Kidney tubule cell (primary cell): ENCODE data around the gene NCKAP1.
"Not testable (repeated sequence)": the region's sequence is repeated elsewhere in the genome, so short reads cannot be mapped to it uniquely, and the experiment has no call there.

Experiments
- DNase-seq: peaks from one replicate; pipeline ENCODE4 v3.0.0-alpha.2; 2018; ENCODE audit warnings: low spot score

NCKAP1 gene, protein sequence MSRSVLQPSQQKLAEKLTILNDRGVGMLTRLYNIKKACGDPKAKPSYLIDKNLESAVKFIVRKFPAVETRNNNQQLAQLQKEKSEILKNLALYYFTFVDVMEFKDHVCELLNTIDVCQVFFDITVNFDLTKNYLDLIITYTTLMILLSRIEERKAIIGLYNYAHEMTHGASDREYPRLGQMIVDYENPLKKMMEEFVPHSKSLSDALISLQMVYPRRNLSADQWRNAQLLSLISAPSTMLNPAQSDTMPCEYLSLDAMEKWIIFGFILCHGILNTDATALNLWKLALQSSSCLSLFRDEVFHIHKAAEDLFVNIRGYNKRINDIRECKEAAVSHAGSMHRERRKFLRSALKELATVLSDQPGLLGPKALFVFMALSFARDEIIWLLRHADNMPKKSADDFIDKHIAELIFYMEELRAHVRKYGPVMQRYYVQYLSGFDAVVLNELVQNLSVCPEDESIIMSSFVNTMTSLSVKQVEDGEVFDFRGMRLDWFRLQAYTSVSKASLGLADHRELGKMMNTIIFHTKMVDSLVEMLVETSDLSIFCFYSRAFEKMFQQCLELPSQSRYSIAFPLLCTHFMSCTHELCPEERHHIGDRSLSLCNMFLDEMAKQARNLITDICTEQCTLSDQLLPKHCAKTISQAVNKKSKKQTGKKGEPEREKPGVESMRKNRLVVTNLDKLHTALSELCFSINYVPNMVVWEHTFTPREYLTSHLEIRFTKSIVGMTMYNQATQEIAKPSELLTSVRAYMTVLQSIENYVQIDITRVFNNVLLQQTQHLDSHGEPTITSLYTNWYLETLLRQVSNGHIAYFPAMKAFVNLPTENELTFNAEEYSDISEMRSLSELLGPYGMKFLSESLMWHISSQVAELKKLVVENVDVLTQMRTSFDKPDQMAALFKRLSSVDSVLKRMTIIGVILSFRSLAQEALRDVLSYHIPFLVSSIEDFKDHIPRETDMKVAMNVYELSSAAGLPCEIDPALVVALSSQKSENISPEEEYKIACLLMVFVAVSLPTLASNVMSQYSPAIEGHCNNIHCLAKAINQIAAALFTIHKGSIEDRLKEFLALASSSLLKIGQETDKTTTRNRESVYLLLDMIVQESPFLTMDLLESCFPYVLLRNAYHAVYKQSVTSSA

GRCh38 chr2:183038341-183039300 lies at the start of gene NCKAP1:
Gene NCKAP1, minus strand, starts transcription at chr2:183038457. Its CDS starts 358 bp downstream, at chr2:183038099.
- peak; percentile 90 for DNase-seq

GRCh38 chr2:183081911-183082310 lies 43.7 kb upstream of the NCKAP1 start:
- DNase-seq: no peak

DNA sequence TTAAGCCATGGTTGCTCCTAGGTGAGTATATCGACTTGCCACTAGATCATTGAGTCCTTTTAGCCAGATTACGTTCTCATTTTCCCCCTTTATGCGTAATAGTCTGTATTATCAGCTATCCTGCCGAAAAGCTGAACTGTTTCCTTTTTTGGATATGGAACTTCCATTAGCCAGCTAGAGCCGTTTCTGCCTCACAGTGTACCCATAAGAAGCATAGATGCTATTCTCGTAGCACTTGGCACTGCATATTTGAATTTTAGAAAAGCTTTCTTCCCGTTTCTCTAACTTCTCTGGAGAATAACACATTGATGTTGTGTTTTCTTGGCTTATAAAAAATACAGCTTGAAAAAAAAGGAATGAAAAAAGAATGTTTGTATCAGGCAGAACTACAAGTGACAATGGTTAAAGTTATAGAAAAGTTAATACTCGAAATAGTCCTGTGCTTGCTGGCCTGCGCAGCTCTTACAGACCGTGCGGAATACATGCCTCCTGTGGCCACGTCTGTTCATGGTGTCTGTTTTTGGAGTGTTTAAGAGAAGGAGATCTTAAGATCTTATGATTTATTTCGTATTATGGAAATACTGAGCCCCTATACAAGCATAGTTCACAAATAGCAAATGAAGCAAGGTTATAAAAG lies 41.0 kb upstream of the NCKAP1 start:
- no peak for DNase-seq

DNA sequence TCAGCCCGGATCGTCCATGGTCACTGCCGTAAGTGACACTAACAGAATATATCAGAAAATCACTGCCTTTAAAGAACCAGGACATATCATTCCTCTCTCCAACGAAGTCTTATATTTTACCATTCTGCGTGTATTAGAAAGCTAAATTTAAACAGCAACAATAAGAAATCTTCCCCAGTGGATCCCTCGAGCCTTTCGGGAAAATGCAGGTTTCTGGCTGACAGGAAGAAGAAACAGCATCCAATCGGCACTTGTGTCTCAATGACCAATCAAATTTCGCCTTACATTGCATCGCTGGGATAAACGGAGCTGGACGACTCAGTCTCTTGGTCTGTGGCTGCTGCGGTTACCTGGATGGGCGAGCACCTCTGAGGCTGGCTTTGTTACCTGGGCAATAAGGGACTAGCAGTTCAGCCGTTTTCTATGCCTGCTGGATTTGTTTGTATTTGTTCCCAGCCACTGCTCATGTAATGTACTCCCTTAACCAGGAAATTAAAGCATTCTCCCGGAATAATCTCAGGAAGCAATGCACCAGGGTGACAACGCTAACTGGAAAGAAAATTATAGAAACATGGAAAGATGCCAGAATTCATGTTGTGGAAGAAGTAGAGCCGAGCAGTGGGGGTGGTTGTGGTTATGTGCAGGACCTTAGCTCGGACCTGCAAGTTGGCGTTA lies 40.3 kb upstream of the NCKAP1 start, which contains the start of gene DUSP19:
Gene DUSP19, plus strand, starts transcription at position 284 of the 675 bp plus-strand sequence. Its CDS starts 187 bp downstream, at position 471.
- DNase-seq: peak; percentile 98

DNA sequence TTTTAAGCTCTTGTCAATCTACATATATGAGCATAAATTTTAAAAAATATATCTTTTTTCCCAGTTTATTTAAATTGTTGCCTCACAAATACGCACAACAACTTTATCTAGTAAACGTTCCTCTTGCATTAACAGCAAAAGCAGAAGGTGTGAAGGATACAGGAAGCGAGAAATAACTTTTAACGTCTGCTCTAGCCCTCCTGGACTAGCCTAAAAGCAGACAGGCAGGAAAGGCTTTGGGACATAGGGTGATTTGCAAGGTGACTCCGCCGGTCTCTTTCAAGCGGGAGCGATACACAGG lies 39.9 kb upstream of the NCKAP1 start:
- DNase-seq: no peak

DNA sequence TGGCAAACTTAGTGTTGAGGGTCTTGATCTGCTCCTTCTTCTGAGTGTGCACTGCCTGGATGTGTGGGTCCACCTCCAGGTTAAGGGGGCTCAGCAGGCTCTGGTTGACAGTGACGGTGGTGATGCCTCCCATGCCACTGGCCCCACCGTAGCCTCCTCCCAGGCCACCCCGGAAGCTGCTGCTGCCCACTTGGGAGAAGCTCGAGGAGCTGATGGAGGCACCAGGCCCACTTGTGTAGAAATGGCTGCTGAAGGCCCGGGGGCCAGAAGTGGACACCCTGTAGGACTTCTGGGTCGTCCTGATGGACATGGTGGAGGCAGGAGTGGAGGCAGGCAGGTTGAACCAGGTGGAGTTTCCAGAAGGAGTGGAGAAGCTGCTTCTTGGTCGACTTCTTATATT lies 33.9 kb upstream of the NCKAP1 start:
- no peak for DNase-seq

DNA sequence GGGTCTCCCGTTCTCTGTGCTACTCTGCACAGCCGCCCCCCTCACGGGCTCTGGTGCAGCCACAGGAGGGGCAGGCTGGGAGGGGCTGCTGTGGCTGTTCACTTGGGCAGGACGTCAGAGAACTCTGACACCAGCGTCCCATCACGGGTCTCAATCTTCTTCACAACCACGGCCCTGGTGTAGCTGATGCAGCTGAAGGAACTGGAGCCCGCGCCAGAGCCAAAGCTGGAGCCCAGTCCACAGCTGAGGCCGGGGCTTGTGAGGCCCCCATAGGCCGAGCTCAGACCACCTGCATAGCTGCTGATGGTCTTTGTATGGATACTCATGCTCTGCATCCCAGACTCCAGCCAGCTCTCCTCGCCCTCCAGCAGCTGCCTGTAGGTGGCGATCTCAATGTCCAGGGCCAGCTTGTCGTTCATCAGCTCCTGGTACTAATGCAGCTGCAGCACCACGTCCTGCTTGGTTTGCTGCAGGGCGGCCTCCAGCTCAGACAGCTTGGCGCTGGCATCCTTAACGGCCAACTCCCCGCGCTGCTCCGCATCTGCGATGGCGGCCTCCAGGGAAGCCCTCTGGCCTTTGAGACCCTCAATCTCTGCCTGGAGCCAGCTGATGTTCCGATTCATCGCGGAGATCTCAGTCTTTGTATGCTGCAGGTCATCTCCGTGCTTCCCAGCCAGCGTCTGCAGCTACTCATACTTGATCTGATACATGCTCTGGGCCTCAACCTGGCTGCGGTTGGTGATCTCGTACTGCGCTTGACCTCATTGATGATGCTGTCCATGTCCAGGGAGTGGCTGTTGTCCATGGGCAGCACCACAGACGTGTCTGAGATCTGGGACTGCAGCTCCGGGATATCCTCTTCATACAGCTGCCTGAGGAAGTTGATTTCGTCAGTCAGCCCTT lies 32.9 kb upstream of the NCKAP1 start:
- DNase-seq: peak; percentile 35

GRCh38 chr2:183069174-183069573 lies 30.9 kb upstream of the NCKAP1 start:
- DNase-seq: no peak

- no peak for DNase-seq
Observed at GRCh38 chr2:183068561-183068960, 30.3 kb upstream of the NCKAP1 start.

DNA sequence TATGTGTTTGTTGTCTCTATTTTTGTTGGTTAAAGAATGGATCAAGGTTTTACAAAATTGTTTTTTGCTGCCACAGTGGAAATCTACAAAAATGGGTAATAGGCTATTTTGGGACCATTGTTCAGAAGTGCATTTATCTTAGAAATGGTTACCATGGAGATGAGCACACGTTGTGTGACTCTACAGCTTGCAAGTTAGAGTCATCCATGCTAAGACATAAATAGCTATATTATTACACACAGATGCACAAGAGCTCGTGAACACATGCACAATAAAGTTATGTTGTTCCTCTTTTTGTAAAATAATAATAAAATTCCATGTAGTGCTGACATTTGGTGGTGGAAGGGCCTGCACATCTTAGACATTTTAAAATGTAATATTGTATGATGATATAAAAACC lies 24.8 kb upstream of the NCKAP1 start:
- peak; percentile 19 for DNase-seq

- DNase-seq: no peak
Observed at GRCh38 chr2:183060571-183061231, 22.4 kb upstream of the NCKAP1 start.

DNA sequence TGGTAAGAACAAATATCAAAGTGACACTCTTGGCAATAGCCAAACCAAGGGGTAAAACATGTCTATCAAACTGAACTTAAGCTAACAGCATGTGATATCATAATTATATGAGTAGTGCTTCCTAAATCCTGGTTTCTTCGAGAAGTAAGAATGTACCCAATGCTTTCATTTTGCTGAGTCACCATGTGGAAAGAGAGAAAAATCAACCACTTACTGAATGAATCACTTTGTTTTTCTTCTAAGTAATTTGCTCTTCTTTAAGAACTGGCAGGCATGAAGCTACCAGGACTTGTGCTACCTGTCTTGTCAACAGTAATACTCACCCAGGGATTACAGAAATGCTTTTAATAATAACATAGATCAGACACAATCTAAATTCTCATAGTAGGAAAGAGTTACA lies 21.3 kb upstream of the NCKAP1 start:
- peak; percentile 85 for DNase-seq

DNA sequence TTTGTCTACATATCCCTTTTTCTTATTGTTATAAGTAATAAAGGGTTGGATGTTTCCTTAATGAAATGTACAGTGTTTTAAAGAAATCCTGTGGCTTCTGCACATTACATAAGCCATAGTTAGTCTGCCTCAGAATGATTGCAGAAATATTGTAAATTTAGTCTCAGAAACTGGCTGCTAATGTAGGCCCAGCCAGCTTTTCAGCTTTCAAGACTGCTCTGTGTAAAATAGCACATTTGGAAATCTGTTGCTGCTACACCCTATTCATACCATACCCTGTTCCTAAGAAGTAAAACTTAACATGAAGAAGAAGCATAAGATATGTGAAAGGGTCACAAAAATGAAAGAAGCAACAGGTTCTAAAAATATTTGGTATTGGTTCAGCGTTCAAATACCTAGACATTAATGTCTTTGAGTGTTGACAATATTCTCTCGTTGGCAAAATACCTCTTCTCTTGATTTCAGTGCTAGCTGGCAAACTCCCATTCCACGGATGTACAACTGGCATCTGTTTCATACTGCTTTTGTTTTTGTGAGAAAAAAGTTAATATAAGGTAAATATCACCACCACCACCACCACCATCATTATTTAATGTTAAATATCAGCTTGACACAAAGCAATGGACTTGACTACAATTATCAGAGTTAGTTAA lies 19.2 kb upstream of the NCKAP1 start:
- DNase-seq: no peak

GRCh38 chr2:183049420-183049819 lies 11.2 kb upstream of the NCKAP1 start:
- no peak for DNase-seq

- not testable (repeated sequence) for DNase-seq
Observed at GRCh38 chr2:183047486-183048125, 9.3 kb upstream of the NCKAP1 start.

GRCh38 chr2:183043580-183043979 lies 5.3 kb upstream of the NCKAP1 start:
- not testable (repeated sequence) for DNase-seq

DNA sequence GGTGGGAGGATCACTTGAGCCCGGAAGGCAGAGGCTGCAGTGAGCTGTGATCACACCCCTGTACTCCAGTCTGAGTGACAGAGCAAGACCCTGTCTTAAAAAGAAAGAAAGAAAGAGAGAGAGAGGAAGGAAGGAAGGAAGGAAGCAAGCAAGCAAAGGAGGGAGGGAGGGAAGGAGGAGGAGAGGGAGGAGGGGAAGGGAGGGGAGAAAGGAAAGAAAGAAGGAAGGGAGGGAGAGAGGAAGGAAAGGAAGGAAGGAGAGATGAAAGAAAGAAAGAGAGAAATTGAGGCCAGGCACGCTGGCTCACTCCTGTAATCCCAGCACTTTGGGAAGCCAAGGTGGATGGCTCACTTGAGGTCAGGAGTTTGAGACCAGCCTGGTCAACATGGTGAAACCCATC lies 2.3 kb upstream of the NCKAP1 start:
- no peak for DNase-seq
